ENCODE data around the gene PLB1.
A peak's percentile ranks its signal among the peaks of the same experiment; 100 is the strongest.

Gene PLB1

GRCh38 chr2:28552045-28552823 lies 56.4 kb downstream of the PLB1 start:
- TF ChIP-seq, protein P1, sequence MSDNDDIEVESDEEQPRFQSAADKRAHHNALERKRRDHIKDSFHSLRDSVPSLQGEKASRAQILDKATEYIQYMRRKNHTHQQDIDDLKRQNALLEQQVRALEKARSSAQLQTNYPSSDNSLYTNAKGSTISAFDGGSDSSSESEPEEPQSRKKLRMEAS (IDR thresholded peaks at IDR 0.05; ENCODE audit: low read depth, low read length) = no peak
- TF ChIP-seq POLR2A (IDR thresholded peaks at IDR 0.05; ENCODE audit: extremely low read depth, insufficient read length) (no peak), MYC (IDR thresholded peaks at IDR 0.05; ENCODE audit: low read depth, low read length) (no peak)
- TF ChIP-seq, protein P2, sequence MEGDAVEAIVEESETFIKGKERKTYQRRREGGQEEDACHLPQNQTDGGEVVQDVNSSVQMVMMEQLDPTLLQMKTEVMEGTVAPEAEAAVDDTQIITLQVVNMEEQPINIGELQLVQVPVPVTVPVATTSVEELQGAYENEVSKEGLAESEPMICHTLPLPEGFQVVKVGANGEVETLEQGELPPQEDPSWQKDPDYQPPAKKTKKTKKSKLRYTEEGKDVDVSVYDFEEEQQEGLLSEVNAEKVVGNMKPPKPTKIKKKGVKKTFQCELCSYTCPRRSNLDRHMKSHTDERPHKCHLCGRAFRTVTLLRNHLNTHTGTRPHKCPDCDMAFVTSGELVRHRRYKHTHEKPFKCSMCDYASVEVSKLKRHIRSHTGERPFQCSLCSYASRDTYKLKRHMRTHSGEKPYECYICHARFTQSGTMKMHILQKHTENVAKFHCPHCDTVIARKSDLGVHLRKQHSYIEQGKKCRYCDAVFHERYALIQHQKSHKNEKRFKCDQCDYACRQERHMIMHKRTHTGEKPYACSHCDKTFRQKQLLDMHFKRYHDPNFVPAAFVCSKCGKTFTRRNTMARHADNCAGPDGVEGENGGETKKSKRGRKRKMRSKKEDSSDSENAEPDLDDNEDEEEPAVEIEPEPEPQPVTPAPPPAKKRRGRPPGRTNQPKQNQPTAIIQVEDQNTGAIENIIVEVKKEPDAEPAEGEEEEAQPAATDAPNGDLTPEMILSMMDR (IDR thresholded peaks at IDR 0.05; ENCODE audit: low read depth, low read length) = no peak
- H3K4me3 ChIP-seq (ENCODE audit: low read depth, low read length) = no peak overlapping the region
- DNase-seq (ENCODE audit: low read depth) = no peak

DNA sequence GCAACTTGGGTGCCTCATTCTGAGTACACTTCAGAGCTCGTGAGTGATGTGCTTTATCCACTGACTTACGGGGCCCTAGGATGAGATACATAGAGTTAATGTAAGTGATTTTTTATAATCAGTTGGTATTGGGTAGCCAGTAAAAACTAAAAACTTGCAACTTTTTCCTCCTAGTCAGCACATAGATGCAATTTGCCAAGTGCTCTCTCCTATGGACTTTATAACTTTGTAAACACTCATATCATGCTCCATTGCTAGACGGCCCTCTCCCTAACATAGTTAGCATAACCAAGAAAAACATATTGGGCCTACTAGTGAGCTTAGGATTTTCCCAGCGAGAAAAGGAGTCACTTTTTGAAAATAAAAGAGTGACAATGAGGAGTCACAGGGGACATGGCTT lies 60.4 kb downstream of the PLB1 start:
- H3K4me3 ChIP-seq (ENCODE audit: low read depth, low read length) = no peak overlapping the region
- no peak for DNase-seq (ENCODE audit: low read depth)
- TF ChIP-seq MYC (IDR thresholded peaks at IDR 0.05; ENCODE audit: low read depth, low read length) (no peak), POLR2A (IDR thresholded peaks at IDR 0.05; ENCODE audit: extremely low read depth, insufficient read length) (no peak)
- TF ChIP-seq, protein P2 (IDR thresholded peaks at IDR 0.05; ENCODE audit: low read depth, low read length) = no peak
- TF ChIP-seq, protein P1 (IDR thresholded peaks at IDR 0.05; ENCODE audit: low read depth, low read length) = no peak

DNA sequence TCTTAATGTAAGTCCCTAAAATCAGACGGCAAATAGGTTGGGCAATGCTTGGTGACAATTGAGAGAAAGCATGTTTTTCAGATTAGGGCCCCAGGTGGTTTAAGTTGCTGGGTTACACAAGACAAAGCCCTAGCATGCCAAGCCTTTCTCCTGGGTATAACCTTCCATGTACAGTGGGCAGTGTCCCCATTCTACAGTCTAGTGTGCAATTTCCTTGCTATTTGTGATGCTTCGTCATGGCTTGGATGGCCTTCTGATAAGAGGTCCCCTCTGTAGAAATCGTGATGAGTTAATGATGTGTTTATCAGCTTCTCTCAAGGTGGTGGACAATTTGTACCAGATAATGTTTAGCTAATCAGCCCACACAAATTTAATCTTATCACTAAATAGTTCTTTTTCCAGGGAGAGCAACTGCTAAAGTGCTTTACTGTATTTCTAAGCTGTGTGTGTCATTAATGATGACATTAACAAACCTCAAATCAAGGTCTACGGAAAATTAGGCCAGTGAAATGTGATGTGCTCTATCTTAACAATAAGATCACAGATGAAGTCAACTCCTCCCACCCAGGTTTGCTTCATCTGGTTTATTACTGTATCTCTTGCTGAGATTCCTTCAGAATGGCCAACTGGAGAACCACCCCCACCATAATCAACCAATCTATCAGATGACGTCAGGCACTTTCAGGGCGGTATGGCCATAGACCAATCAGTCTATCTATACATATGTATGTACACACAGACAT lies 61.7 kb downstream of the PLB1 start:
- peak; percentile 50 for DNase-seq (ENCODE audit: low read depth)
- H3K4me3 ChIP-seq (ENCODE audit: low read depth, low read length) = no peak overlapping the region
- TF ChIP-seq, protein P1 (IDR thresholded peaks at IDR 0.05; ENCODE audit: low read depth, low read length) = no peak
- TF ChIP-seq MYC (IDR thresholded peaks at IDR 0.05; ENCODE audit: low read depth, low read length) (no peak), POLR2A (IDR thresholded peaks at IDR 0.05; ENCODE audit: extremely low read depth, insufficient read length) (no peak)
- TF ChIP-seq, protein P2 (IDR thresholded peaks at IDR 0.05; ENCODE audit: low read depth, low read length) = no peak

- DNase-seq (ENCODE audit: low read depth) = no peak
- TF ChIP-seq, protein P1 (IDR thresholded peaks at IDR 0.05; ENCODE audit: low read depth, low read length) = peak; percentile 36; the same call in 1 of the 2 replicates
- TF ChIP-seq POLR2A (IDR thresholded peaks at IDR 0.05; ENCODE audit: extremely low read depth, insufficient read length) = no peak
- H3K4me3 ChIP-seq (ENCODE audit: low read depth, low read length) = no peak overlapping the region
Observed at GRCh38 chr2:28558158-28558820, 62.4 kb downstream of the PLB1 start.

DNA sequence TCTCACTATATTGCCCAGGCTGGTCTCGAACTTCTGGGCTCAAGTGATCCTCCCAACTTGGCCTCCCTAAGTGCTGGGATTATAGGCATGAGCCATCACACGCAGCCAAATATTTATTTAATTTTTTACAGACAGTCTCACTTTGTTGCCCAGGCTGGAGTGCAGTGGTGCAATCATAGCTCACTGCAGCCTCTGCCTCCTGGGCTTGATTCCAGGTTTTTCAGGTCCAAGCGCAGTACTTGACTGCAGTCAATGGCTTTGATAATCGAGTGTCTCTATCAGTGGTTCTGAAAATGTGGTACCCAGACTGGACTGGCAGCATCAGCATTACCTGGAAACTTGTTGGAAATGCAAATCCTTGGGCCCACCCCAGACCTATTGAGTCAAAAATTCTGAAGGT lies 63.1 kb downstream of the PLB1 start:
- no peak overlapping the region for H3K4me3 ChIP-seq (ENCODE audit: low read depth, low read length)
- TF ChIP-seq, protein P2 (IDR thresholded peaks at IDR 0.05; ENCODE audit: low read depth, low read length) = no peak
- TF ChIP-seq, protein P1 (IDR thresholded peaks at IDR 0.05; ENCODE audit: low read depth, low read length) = no peak
- TF ChIP-seq MYC (IDR thresholded peaks at IDR 0.05; ENCODE audit: low read depth, low read length) (no peak), POLR2A (IDR thresholded peaks at IDR 0.05; ENCODE audit: extremely low read depth, insufficient read length) (no peak)
- DNase-seq (ENCODE audit: low read depth) = no peak
